Activated naive CD4-positive, alpha-beta T cell treated with anti-CD3 and anti-CD28 coated beads, Interleukin-2, amount 50 U/mL, for 16 hours (primary cell): ENCODE data around the gene NUCB1.

Experiments used
- DNase-seq: peaks from one replicate; pipeline ENCODE4 v3.0.0-alpha.2; 2020

NUCB1 gene

DNA sequence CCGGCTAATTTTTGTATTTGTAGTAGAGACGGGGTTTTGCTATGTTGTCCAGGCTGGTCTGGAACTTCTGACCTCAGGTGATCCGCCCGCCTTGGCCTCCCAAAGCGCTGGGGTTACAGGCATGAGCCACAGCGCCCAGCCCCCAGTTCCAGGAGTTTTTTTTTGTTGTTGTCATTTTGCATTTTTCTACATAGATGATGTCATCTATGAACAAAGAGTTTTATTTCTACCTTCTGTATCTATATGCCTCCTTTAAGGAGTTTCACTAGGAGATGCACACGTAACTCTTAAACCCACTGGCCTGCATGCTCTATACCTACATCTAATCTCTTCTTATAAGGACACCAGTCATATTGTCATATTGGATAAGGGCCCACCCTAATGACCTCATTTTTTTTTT, 38.1 kb downstream of the NUCB1 start:
- DNase-seq, result no peak

DNA sequence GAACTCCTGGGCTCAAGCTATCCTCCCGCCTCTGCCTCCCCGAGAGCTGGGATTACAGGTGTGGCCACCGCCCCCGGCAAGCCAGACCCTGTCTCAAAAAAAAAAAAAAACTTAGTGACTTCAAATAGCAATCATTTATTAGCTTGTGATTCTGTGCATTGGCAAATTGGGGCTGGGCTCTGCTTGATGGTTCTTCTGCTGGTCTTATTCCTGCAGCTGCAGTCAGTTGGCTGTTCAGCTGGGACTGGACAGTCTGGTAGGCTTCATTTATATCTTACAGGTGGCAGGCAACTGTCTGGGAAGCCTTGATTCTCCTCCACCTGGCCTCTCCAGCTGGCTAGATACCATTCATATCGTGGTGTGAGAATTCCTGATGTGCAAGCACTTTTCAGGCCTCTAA, 40.8 kb downstream of the NUCB1 start:
- DNase-seq, result no peak

DNA sequence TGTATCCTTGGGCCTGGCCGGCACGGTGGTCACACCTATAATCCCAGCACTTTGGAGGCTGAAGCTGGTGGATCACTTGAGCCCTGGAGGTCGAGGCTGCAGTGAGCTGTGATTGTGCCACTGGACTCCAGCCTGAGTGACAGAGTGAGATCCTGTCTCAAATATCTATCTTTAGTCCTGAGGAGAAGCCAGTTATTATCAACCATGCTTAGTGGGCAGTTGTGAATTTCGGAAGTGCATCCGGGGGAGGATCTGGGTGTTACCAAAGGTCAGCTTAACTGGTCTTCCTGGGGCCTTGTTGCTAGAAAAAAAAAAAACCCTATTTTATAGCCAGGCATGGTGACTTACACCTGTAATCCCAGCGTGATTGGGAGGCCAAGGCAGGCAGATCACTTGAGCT, 43.0 kb downstream of the NUCB1 start:
- DNase-seq, result no peak

DNA sequence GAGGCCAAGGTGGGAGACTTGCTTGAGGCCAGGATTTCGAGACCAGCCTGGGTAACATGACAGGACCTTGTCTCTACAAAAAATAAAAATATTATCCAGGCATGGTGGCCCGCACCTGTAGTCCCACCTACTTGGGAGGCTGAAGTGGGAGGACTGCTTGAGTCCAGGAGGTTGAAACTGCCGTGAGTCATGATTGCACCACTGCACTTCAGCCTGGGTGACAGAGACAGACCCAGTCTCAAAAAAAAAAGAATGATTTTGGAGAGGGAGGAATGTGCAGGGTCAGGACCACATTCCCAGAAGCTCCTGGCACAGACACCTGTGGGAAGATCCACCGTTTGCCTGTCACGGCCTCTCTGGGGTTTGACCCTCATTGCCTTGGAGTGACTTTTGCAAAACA, 45.3 kb downstream of the NUCB1 start:
- no peak for DNase-seq

DNA sequence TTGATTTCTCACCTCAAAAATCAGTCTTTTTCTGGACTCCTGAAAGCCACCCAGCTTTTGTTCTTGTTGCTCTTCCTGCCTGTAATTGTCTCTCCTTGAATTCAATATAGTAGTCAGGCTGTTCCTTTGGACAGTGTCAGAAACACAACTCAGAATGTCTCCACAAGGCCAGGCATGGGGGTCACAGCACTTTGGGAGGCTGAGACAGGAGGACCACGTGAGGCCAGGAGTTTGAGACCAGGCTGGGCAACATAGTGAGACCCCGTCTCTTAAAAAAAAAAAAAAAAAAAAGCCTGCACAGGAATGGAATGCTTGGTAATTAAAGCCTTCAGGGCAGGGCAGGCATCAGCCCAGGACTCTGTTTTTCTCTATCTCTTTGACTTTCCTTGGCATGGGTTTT, 45.7 kb downstream of the NUCB1 start:
- no peak for DNase-seq

DNA sequence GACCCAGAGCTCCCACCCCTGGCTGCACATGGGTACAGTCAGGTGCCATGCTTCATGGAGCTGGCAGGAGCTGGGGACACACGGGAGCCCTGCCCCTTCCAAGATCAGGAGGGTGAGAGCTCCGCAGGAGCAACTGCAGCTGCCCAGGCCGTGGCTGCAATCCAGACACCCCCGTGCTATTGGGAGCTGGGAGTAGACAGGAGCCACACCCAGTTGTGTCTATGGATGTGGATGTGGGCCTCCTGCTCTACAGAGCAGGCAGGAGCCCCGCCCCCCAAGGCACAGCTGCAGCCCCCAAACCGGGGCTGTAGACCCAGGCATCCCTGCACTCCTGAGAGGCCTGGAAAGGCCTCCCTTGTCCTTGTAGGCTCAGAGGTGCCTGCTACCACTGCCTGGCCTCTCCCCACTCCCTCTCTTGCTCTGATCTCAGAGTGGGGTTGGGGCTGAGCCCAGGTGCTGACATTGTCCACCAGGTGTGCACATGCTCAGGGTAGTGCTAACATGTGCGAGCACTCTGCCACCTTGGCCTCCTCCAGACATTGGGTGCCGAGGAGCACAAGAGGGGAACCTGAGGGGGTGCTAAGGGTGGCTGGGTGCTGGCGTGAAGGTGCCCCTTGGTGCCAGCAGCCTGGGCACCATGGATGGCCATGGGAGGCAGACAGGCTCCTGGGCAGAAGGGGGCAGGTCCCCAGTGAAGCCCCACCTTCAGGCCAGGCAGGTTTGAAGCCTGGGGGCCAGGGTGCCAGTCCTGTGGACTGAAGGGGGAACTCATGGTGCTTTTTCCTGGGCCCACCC, 46.5 kb downstream of the NUCB1 start:
- DNase-seq, result no peak

DNA sequence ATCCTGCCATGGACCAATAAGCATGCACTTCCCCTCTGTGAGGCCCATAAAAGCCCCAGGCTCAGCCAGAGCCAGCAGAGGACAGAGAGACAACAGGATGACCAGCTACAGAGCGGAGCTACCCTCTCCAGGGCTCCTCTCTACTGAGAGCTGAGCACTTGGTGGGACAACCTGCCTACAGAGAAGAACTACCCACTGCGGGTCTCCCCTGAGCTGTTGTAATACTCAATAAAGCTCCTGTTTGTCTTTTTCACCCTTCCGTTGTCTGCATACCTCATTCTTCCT, 47.1 kb downstream of the NUCB1 start:
- DNase-seq, result no peak

DNA sequence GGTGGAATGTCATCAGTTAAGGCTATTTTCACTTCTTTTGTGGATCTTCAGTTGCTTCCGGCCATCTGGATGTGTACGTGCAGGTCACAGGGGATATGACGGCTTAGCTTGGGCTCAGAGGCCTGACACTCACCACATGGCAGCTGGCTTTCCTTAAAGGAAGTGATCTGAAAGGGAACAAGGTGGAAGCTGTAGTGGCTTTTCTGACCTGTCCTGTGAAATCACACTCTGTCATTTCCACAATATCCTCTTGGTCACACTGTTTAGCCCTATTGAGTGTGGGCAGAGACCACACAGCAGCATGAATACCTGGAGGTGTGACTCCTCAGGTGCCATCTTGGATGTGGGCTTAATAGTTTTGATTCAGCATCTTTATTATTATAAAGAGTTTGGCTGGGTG, 50.0 kb downstream of the NUCB1 start:
- DNase-seq, result no peak

DNA sequence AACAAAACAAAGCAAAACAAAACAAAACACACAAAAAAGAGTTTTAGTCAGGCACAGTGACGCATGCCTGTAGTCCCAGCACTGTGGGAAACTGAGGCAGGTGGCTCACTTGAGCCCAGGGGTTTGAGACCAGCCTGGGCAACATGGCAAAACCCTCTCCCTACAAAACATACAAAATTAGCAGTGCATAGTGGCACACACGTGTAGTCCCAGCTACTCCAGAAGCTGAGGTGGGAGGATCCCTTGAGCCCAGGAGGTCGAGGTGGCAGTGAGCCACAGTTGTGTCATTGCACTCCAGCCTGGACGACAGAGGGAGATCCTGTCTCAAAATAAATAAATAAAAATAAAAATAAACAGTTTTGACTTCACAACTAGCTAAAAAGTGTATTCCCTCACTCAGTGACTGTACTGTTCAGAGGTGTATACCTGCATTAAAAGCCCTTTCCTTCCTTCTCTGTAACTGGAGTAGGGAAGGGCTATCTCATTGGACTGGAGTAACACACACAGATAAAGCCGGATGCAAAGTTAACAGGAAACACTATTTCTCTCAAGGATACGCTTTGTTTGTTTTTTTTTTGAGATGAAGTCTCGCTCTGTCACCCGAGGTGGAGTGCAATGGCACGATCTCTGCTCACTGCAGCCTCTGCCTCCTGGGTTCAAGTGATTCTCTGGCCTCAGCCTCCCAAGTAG, 50.9 kb downstream of the NUCB1 start:
- DNase-seq, result no peak

DNA sequence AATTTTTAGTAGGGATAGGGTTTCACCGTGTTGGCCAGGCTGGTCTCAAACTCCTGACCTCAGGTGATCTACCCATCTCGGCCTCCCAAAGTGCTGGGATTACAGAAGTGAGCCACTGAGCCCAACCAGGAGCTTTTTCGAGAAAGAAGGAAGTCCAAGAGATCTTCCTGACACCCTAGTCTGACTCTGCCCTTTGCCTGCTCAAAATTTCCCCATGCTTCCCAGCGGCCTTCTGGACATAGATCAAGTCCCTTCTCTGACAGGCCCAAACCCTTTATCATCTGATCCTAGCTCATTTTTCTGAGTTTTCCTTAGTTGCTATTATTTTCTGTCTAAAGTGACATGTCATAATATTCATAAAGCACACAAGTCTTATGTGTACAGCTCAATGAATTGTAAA, 53.0 kb downstream of the NUCB1 start:
- DNase-seq, result no peak

DNA sequence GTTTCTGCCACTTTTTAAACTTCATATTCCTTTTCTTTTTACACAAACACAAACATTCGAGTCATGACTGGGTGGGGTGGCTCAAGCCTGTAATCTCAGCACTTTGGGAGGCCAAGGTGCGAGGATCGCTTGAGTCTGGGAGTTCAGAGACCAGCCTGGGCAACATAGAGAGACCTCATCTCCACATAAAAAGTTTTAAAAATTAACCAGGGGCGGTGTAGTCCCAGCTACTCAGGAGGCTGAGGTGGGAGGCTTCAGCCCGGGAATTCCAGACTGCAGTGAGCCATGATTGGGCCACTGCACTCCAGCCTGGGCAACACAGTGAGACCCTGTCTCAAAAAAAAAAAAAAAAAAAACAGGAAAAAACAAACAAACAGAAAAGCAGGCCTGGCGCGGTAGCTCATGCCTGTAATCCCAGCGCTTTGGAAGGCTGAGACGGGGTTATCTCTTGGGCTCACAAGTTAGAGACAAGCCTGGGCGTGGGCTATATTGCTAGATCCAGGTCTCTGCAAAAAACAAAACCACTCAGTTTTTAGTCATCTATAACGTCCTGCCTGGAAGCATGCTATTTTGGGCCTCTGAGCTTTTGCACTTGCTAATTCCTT, 54.0 kb downstream of the NUCB1 start:
- DNase-seq, result no peak

DNA sequence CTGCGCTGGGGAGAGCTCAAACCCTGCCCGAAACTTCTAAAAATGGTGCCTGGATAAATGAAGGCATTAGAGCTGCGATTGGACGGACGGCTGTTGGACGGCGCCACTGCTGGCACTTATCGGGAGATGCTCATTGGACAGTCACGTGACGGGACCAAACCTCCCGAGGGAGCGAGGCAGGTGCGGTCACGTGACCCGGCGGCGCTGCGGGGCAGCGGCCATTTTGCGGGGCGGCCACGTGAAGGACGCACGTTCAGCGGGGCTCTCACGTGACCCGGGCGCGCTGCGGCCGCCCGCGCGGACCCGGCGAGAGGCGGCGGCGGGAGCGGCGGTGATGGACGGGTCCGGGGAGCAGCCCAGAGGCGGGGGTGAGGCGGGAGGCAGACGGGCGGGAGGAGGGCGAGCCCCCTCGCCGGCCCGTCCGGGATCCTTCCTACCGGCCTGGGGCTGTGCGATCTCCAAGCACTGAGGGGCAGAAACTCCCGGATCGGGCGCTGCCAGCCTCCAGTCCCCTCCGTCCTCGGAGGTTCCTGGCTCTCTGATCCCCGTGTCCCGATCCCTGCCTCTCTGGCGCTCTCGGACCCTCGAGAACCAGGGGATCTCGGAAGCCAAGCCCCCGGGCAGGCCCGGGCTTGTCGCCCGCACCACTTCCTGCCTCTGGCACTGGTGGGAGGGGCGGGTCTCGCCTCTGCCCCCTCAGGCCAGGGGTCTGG, 54.6 kb downstream of the NUCB1 start, which contains the start of gene BAX:
BAX (plus strand) TSS at position 281 of the 713 bp plus-strand sequence; CDS start at position 335, 54 bp downstream.
- peak; percentile 94 for DNase-seq

DNA sequence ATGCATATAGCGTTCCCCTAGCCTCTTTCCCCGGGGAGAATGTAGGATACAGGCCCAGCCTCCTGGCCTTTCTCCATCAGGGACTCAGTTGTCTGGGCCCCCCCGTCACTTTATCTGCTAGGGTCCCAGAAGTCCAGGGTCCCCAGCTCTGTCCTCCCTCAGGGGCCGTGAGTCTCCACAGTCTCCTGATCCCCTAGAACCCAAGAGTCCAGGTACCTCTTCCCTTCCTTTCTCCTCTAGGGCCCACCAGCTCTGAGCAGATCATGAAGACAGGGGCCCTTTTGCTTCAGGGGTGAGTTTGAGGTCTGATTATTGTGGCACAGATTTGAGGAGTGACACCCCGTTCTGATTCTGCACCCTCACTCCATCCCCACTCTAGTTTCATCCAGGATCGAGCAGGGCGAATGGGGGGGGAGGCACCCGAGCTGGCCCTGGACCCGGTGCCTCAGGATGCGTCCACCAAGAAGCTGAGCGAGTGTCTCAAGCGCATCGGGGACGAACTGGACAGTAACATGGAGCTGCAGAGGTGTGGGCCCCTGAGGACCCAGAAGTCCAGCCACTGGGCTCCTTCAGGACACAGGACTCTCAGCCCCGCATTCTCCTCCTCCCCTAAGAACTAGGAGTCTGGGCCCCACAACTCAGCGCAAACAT, 55.3 kb downstream of the NUCB1 start:
- no peak for DNase-seq

DNA sequence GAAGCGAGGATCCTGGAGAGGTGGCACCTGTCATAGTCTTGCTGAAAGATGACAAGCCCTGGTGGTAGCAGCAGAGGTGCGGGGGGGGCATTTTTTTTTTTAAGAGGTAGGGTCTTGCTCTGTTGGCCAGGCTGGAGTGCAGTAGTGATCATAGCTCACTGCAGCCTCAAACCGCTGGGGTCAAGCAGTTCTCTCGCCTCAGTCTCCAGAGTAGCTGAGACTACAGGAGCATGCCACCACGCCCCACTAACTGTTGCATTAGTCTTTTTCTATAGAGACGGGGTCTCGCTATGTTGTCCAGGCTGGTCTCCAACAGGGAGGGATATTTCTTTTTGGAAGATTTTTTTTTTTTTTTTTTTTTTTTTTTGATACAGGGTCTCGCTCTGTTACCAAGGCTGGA, 57.9 kb downstream of the NUCB1 start:
- no peak for DNase-seq

DNA sequence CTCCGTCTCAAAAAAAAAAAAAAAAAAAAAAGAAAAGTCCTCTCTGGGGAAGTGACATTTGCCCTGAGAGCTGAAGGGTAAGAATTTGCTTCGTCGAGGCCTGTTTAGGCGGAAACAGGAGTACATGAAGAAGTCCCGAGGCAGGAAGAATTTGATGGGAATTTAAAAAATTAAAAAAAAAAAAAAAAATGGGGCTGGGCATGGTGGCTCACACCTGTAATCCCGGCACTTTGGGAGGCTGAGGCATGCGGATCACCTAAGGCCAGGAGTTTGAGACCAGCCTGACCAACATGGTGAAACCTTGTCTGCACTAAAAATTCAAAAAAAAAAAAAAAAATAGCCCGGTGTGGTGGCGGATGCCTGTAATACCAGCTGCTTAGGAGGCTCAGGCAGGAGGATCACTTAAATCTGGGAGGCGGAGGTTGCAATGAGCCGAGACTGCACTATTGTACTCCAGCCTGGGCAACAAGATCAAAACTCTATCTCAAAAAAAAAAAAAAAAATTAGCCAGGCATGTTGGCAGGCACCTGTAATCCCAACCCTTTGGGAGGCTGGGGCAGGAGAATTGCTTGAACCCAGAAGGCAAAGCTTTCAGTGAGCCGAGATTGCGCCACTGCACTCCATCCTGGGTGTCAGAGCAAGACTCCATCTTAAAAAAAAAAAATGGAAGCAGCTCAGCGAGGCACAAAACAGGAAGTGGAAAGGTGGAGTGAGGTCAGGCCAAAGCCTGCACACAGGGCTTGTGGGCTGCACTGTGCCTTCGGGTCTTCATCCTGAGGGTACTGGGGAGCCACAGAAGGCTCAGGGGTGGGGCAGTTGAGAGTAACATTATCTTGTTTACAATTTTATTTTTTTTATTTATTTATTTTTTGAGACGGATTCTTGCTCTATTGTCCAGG, 59.5 kb downstream of the NUCB1 start:
- no peak for DNase-seq

DNA sequence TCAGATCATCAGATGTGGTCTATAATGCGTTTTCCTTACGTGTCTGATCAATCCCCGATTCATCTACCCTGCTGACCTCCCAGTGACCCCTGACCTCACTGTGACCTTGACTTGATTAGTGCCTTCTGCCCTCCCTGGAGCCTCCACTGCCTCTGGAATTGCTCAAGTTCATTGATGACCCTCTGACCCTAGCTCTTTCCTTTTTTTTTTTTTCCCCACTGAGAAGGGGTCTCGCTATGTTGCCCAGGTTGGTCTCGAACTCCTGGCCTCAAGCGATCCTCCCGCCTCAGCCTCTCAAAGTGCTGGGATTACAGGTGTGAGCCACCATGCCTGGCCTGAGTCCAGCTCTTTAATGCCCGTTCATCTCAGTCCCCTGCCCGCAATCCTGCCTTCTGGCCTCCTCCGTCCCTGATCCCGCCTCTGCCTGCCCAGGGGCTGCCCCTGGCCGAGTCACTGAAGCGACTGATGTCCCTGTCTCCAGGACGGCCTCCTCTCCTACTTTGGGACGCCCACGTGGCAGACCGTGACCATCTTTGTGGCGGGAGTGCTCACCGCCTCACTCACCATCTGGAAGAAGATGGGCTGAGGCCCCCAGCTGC, 61.0 kb downstream of the NUCB1 start:
- DNase-seq, result no peak

DNA sequence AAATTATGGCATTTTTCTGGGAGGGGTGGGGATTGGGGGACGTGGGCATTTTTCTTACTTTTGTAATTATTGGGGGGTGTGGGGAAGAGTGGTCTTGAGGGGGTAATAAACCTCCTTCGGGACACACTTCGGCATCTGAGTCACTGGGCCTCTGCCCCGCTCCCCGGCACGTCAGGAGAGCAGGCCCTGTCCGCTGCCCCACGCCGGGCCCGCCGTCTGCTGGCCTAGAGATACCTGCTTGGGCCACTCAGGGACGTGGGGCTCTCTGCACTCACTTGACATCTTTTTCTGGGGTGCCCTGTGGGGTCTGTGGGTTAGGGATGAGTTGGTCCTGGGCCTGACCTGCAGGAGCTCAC, 61.5 kb downstream of the NUCB1 start:
- DNase-seq, result no peak

DNA sequence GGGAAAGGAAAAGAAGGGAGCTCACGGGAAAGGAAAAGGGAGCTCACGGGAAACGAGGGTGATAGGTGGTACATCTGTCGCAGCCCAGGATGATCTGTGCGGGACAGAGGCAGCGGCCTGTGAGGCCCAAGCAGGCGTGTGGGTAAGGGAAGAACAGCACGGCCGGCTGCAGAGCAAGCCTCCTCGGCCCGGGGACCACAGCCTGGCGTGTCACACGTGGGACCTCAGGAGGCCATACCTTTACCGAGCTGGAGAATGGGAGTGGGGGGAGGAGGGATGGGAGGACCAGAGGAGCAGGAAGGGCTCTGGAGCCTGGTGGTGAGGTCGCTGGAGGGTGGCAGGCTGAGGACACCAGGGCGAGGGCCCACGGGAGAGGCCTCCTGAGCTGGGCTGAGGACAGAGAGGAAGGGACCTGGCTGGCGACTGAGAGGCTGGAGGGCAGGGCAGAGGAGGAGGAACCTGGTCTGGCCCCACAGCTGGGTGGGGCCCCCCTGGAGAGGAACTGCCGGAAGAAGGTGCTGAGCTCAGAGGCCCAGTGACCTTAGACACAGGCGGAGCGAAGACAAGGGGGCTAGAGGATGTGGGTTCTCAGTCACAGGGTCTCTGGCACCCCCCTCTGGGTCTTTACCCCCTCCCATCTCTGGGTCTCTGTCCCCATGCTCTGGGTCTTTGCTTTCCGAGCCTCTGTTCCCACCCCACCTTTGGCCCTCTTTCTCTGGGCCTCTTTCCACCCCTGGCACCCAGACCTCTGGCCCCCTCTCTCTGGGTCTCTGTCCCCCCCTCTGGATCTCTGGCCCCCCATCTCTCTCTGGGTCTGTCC, 62.1 kb downstream of the NUCB1 start:
- DNase-seq, result peak; percentile 29

DNA sequence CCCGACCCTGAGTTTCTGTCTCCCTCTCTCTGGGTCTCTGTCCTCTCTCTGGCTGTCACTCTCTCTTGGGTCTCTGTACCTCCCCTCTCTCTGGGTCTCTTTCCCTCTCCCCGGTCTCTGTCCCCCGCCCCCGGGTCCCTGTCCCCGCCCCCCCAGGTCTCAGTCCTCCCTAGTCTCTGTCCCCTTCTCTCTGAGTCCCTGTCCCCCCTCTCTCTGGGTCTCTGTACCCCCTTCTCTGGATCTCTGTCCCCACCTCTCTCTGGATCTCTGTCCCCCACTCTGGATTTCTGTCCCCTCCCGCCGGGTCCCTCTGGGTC, 62.7 kb downstream of the NUCB1 start:
- no peak for DNase-seq

DNA sequence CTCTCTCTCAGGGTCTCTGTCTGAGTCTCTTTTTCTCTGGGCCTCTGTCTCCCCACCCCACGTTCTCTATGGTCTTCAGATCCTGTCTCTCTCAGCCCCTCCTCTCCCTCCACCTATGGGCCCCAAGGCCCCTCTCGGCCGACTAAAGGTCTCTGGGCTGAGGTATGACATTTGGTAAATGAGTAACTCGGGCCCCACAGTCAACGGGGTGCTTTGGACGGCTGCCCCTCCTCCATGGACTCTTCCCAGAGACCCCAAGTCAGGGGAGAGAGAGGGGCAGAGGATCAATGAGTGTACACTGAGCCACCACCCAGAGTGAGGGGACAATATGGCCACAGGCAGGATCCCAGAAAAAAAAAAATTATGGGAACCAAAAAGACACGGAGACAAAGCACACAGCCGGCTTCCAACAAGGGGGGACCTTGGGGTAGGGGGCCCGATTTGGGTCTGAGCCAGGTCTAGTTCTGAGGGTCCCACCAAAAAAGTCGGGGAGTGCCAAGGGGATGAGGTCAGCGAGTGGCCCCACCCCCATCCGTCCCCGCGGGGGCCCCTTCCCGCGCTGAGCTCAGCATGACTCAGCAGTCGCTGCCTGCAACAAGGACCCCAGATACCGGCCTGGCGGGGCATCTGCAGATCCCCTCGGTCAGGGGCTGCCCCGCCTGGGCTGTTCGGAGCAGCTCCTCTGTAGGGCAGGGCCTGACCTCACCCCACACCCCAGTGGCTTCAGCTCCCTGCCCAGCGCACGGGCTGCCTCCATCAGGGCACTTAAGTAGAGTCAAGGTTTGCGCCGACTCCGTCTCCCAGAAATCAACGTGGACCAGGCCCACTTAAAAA, 63.5 kb downstream of the NUCB1 start:
- peak; percentile 68 for DNase-seq
